GM21619 (cell line): ENCODE measurements around the gene THADA.
"Not testable (repeated sequence)": the region's sequence is repeated elsewhere in the genome, so short reads cannot be mapped to it uniquely, and the experiment has no call there.

Experiments
- ATAC-seq: cut with Tn5 transposase; IDR thresholded peaks from one replicate; pipeline ENCODE4 v1.9.1; 2021; ENCODE audit not compliant: unreplicated experiment

The THADA gene

DNA sequence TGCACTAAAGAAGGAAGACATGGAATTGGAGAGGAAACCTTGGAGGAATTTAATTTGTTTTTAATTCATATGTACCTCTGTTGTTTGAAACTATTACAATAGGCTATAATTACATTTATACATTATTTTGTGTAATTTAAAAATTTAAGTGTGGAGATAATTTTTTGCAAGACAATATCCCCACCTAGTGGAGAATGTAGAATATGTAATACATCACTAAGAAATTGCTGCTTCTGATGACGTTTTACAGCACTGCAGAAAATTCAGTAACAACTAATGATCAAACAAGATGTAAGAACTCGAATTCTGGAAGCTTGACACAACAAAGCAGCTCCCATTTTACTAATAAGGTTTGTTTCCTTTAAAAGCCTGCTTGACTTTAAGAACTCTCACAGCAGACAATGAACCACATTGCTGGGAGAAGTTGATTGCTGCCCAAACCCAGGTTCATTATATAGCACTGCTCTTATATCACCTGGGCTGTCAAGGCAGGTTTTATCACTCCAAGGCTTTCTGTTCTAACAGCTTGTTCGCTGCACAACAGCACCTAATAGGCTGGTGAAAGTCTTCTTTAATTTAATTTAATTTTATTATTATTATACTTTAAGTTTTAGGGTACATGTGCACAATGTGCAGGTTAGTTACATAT, 53.4 kb downstream of the THADA start:
- no peak for ATAC-seq

DNA sequence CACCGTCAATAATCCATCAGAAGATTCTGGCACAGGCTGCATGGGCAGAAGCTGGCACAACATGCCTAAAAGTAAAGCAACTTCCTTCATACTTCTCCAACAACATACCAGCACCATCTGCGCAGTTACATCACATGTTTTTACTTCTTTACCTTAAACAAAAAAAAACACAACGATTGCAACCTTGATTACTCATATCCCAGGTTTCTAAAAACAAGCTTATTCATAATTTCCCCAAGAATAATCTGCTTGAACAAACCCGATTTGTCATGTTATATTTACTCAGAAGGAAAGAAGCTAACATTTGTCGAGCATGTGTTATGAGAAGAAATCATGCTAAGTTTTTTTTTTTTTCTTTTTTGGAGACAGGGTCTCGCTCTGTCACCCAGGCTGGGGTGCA, 54.7 kb downstream of the THADA start:
- ATAC-seq: no peak

DNA sequence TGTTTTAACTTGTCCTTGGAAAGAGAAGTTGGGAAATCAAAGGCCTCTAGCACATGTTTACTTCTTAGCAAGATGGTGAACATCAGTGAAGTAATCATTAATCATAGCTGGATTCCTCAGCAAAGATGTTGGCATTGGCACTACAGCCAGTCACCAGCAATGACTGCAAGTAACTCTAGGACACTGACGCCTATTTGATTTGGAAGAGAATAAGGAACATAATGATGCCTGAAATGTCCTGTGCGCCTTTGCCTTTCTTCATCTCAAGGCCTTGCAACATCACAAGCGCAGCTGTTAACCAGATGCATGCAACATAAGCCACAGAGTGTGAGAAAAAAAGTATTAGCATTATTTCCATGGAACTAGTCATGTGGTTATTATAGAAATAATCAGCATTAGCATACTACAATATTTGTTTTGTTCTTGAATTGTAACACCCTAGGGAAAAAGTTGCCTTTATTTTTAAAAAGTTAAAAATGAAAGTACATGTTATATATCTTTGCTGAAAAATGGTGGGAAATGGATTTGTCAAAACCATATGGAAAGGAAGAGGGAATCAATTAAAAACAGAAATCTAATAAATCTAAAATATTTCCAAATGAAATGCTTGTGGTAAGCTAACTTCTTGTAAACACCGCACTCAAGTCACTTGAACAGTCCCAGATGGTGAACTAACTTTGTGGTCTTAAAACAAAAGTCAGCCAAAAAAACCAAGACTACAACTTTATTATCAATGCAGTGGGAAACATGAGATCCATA, 55.6 kb downstream of the THADA start:
- ATAC-seq: no peak

DNA sequence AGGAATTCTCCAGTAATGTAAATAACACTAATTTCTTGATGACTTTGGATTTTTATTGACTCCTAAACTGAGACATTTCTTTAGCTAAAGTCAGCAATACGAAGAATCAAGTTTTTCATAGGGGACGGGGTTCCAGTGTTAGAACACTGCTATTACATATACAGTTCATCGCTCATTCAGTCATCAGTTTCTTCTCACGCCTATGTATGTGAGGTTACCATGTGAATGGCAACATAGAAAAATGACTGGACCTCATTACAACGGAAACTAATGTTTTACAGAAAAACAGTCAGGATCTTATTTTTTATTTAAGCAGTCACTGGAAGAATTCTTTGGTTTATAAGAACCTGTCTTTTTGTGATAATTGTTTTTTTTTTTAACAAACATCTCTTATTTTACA, 56.4 kb downstream of the THADA start:
- no peak for ATAC-seq

DNA sequence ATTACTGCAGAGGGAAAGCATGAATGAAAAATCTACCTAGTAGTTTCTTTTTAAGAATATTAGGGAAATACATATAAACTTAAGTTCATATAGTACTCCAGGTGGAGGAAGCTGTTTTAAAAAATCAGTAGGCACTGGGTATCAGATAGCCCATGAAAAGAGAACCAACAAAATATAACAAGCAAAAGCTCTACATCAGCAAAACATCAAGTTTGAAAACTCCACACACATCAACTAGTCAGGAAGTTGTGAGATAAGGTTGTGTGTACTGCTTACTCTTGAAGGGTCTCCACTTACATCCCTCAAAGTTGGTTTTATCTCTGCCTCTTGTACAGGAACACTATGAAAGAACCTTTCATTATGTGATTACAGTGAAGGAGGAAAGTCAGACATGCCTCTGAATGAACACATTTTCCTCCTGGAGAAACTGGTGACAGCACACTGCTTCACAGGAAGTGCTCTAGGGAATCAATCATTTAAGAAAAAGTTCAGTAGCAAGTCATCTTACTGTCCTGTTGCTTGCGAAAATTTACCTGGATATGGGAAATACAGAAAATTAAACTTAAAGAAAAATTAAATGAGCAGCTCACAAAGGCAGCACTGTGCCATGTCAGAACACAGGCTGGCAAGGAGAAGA, 57.7 kb downstream of the THADA start:
- ATAC-seq: no peak

DNA sequence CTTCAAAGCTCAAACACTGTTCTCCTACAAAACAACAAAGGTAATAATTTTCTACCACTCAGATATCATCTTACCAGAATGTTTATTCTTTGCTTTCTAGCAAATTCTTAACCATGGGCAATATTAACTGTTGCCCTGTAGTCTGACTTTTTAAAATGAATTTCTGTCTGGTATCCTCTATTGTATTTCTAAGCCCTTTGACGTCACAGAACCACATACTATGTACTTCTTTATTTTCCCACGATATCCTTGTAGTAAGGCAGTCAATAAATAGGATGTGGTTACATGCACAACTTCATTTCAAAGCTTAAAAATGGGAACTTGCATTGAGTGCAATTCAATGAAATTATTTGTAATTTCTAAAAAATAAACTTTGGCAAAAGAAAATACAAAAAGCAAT, 58.7 kb downstream of the THADA start:
- no peak for ATAC-seq

DNA sequence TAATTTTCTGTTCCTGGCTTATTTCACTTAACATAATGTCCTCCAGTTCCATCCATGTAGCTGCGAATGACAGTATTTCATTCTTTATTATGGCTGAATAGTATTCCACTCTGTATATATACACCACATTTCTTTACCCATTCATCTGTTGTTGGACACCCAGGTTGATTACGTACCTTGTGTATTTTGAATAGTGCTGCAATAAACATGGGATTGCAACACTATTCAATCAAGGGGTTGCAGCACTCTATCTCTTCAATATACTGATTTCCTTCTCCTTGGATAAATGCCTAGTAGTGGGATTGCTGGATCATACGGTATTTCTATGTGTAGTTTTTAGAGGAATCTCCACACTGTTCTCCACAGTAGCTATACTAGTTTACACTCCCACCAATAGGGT, 61.3 kb downstream of the THADA start:
- no peak for ATAC-seq

DNA sequence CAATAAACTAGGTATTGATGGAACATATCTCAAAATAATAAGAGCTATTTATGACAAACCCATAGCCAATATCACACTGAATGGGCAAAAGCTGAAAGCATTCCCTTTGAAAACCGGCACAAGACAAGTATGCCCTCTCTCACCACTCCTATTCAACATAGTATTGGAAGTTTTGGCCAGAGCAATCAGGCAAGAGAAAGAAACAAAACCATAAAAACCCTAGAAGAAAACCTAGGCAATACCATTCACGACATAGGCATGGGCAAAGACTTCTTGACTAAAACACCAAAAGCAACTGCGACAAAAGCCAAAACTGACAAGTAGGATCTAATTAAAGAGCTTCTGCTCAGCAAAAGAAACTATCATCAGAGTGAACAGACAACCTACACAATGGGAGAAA, 63.3 kb downstream of the THADA start:
- not testable (repeated sequence) for ATAC-seq

DNA sequence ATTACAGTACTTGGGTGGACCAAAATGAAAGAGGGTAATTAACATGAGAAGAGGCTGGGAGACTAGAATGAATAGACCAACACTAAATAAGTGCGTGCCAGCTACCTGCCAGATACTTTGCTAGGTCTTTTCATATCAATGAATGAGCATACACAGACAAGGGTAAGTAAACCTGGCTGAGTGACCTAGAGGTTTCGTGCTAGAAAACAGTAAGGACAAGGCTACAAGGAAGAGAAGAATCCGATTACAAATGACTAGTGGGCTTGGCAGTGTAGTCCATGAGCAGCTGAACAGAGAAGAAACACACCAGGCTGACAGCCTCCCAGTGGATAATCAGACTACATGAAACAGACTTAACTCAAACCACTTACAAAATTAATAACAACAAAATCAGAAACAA, 64.6 kb downstream of the THADA start:
- no peak for ATAC-seq

DNA sequence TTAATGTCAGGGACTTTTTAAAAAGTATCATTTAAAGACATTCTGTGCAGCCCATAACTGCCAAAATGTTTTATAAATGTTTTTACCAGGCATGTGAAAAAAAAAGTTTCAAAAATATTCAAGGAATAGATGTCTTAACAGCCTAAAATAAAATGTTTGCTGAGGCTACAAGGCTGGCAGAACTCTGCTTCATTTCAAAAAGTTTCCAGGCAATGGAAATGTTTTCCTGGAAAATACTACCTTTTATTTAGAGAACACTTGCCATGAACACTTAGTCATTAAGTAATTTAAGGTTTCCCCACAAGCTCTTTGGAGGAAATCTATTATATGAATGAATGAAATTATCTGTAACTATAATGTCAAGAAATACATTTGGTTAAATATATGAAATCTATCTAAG, 68.8 kb downstream of the THADA start:
- no peak for ATAC-seq

DNA sequence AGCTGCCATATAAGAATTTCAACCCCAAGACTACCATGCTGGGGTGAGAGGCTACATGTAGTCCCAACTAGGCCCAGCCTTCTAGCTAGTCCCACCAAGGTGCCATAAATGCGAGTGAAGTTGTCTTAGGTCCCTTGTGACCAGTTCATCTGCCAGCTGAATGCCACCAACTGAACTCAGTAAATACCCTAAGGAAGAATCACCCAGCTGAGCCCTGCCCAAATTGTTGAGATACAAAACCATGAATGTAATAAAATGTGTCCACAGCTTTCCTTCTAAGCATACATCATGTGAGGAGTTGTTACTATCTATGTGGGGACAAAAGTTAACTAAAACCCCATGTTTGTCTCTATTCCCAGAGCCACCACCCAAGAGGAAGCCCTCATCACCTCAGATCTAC, 70.3 kb downstream of the THADA start:
- ATAC-seq: no peak

DNA sequence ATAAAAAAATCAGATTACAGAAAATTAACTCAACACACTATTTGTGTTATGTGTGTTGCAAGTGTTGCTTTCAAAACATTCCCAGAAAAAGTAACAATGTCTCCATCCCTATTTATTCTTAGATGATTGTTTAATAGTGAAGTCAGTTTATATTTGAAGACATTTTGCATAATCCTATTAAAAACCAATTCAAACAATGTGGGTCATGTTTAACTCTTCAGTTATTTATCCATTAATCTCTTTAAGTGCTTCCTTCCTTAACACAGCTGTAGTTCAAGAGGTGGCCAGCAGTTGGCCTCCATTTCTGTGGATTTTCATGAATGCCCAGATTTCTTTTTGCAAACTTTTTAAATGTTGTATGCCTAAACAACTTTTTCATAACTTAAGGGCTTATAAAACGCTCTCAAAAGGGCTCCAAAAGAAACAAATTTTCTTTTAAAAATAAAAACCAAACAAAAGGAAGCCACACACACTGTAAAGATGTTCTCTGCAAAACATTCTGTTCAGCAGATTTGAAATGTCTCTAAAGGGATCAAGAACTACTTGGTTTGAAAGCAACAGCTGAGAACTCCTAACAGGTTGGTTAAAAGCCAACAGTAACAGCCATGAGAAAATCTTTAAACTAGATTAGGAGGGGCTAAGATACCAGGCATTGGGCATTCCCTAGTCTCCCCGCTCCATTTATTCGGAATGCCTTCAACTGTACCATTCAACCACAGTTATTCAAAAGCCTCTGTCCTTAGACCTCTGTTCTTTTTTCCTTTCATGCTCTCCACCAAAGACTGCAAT, 71.5 kb downstream of the THADA start:
- no peak for ATAC-seq

DNA sequence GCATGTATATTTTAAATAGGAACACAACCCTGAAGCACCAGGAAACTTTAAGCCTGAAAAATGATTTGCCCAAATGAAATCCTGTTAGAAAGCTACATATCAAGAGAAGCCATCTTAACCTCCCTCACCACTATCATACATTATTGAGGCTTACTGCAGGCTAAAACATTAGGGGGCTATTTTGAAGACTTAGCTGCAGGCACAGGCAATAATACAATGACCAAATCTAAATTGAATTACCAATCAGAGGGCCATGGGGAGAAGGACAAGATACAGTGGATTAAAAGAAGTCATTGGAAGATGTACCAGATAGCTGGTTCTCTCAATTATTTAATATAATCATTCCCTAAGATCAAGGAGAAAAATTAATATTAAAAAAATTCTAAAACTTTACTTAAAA, 73.7 kb downstream of the THADA start:
- ATAC-seq: no peak

DNA sequence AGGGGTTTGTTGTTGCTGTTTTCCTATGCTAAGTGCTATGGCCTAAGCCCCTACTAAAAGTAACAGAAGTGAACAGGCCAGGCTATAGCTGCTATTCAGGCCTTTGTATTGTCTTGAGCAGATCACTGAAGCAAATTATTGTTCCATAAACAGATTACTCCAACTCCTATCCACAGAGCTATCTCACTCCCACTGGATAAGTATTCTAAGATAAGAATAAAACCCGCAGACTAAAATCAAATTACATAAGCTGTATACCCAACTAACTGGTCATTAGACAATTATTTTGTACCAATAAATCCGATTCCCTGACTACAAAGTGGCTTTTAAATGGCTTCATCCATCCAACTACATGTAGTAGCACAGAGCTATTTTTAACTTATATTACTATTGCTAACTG, 74.3 kb downstream of the THADA start:
- no peak for ATAC-seq

DNA sequence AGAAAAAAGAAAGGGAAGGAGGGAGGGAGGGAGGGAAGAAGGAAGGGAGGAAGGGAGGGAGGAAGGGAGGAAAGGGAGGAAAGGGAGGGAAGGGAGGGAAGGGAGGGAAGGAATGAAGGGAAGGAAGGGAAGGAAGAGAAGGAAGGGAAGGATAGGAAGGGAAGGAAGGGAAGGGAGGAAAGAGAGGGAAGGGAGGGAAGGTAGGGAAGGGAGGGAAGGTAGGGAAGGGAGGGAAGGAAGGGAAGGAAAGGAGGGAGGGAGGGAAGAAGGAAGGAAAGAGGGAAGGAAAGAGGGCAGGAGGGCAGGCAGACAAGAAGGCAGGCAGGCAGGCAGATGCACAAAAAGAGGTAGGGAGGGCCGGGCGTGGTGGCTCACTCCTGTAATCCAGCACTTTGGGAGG, 74.9 kb downstream of the THADA start:
- ATAC-seq: no peak

DNA sequence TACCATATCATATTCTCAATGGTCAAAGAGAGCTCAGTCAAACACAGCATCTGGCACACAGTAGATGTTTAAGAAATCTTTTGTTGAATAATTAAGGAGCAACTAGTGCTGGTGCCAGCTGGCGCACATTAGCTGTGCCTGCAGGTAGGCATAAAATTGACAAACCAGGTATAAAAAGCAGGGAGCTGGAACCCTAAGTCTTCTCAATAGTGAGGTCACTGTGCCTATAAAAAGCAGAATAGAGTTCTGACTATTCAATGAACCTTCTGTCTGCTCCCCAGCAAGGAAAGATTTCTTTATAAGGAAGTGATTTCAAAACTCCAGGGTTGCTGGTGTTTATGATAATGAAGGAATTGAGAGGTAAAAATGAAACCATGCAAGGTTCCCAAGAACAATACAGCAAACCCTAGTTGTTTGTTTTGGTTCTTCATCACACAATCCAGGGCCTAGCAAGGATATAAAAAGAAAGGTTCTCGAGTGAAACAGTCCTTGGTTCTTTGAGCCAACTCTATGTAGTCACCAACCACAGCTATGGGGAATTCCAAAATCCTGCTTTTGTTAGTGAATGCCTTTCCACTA, 76.1 kb downstream of the THADA start:
- no peak for ATAC-seq

DNA sequence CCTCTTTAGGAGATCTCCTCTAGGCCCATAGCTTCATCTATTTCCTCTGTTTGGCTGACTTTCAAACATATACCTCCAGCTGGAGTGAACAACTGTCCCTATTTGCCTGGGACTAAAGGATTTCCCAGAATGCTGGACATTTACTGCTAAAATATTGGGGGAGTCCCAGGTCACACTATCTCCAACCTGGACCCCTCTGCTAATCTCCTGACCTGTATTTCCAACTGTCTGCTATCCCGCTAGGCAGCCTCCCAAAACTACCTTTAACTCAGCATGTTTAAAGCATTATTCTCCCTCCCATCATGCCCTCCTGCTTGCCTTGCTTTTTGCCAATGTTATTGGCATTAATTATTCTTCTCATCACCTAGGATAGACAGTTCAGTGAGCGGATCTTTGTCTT, 77.1 kb downstream of the THADA start:
- no peak for ATAC-seq

DNA sequence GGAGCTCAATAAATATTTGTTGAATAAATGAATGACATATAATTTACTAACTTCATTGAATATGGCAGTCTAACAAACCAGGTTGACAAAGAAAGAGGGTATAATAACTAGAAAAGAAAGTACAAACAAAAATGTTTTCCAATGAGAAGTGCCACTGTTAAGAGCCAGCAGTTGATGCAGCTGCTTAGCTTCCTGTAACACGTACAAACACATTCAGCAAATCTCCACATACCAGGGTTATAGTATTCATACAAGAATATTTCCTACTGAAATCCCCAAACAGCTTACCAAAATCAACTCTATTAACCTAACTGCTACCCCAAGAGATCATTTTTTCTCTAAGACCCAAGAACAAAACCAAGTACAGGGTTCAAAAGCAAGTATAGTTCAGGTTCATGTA, 77.7 kb downstream of the THADA start:
- no peak for ATAC-seq

DNA sequence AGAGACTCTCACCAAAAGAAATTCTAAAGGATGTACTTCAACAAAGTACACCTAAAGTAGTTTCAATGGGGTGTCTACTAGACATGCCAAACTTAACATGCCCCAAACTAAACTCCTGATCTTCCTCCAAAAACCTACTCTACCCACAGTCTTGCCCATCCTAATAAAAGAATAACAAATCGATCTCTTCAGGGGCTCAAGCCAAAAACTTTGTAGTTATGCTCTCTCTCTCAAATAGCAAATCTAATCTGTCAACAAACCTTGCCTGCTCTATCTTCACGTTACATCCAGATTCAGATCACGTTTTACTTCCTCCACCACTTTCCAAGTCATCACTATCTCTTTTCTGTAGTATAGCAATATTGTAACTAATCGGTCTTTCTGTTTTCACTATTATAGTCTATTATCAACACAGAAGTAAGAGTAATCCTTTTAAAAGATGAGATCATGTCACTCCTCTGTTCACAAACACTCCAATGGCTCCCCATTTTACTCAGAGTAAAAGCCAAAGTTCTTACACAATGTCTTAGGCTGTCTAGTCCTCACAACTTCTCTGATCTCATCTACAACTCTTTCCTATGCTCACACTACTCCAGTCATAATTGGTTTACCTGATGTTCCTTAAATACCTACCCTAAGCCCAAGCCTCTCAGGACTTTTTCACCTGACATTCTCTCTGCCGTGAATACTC, 79.9 kb downstream of the THADA start:
- no peak for ATAC-seq

DNA sequence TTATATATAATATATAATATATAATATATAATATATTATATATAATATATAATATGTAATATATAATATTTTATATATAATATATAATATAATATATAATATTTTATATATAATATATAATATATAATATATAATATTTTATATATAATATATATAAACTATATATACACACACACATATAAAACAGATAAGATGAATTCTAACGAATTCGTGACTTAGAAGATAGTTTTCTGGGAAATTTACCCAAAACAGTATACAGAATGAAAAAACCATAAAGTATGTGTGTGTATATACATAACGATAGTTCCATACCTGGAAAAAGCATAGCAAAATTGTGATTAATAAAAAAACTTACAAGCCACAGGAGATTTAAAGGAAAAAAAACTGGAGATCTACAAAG, 80.6 kb downstream of the THADA start:
- no peak for ATAC-seq

DNA sequence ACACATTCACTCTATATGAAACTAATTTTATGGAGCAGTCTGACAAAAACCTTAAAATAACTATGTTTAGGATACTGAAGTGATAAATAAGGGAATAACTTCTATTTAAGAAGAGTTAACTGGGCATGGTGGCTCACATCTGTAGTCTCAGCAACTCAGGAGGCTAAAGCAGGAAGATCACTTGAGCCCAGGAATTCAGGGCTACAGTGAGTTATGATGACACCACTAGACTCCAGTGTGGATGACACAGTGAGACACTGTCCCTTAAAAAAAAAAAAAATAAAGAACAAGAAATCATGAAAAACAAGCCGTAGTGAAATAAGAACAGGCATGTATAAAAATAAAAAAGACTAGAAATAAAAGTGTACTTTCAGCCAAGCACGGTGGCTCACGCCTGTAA, 82.0 kb downstream of the THADA start:
- no peak for ATAC-seq
